HL-60 (cell line): Measurements from ENCODE around the gene SRGAP3.

Source experiments
- GABPA ChIP-seq: IDR thresholded peaks from 2 replicates; pipeline ENCODE4 v1.6.1; 2012; ENCODE audit warnings: low read depth
- TF ChIP-seq, protein P1 (sequence below): IDR thresholded peaks from one replicate; pipeline ENCODE4 v1.5.1; 2011; ENCODE audit warnings: low read length, control low read depth, inconsistent platforms; ENCODE audit not compliant: insufficient read depth

DNA sequence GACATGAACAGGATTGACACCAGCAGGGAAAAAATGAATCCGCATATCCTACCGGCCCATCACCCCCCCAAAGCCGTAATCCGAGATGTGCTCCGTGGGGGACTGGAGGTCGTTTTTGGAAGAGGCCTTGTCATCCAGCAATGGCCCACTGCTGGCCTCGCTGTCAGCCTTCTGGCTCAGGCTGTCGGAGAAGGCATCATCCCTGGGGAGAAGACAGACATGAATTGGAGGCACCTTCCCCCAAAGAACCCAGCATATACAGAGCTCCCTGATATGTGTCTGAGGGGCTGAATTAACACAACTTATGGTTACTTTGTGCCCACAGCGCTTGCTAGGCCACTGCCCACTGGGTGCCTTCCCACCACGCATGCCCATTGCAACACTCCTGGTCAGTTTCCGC, 256.6 kb downstream of the SRGAP3 start:
- TF ChIP-seq, protein P1, sequence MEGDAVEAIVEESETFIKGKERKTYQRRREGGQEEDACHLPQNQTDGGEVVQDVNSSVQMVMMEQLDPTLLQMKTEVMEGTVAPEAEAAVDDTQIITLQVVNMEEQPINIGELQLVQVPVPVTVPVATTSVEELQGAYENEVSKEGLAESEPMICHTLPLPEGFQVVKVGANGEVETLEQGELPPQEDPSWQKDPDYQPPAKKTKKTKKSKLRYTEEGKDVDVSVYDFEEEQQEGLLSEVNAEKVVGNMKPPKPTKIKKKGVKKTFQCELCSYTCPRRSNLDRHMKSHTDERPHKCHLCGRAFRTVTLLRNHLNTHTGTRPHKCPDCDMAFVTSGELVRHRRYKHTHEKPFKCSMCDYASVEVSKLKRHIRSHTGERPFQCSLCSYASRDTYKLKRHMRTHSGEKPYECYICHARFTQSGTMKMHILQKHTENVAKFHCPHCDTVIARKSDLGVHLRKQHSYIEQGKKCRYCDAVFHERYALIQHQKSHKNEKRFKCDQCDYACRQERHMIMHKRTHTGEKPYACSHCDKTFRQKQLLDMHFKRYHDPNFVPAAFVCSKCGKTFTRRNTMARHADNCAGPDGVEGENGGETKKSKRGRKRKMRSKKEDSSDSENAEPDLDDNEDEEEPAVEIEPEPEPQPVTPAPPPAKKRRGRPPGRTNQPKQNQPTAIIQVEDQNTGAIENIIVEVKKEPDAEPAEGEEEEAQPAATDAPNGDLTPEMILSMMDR = no peak
- TF ChIP-seq GABPA = no peak
